Fibroblast of mammary gland (primary cell): ENCODE results near the gene HIVEP3.

Experiments
- DNase-seq: peaks from one replicate; pipeline ENCODE4 v3.0.0-alpha.2; 2010; ENCODE audit warnings: low read depth
- H3K4me3 ChIP-seq: 2 replicates; pipeline ENCODE4 v1.5.1; 2011; ENCODE audit warnings: low read depth, mild to moderate bottlenecking, low read length, moderate library complexity; ENCODE audit not compliant: control insufficient read depth
- TF ChIP-seq, protein P1 (sequence below): conservative IDR thresholded peaks from 2 replicates; pipeline ENCODE4 v1.5.1; 2011; ENCODE audit warnings: low read depth, low read length, inconsistent platforms; ENCODE audit not compliant: control insufficient read depth, insufficient read depth

The HIVEP3 gene

DNA sequence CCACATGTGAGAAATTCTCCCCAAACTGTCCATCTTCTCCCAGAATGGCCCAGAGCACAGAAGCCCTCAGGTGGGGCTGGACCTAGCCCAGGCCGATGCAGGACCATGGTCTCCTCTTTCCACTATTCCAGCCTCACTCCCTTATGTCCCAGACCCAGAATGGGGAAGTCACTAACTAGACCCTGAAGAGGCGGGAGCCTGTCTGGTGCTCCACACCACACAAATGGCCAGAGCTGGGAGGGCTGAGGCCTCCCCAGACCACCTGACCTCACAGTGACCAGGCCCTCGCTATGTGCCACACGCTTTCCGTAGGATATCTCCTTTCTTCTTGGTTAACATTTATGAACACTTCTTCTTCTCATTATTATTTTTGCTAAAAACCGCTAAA, 379.3 kb downstream of the HIVEP3 start:
- no peak overlapping the region for H3K4me3 ChIP-seq
- no peak for DNase-seq
- TF ChIP-seq, protein P1, sequence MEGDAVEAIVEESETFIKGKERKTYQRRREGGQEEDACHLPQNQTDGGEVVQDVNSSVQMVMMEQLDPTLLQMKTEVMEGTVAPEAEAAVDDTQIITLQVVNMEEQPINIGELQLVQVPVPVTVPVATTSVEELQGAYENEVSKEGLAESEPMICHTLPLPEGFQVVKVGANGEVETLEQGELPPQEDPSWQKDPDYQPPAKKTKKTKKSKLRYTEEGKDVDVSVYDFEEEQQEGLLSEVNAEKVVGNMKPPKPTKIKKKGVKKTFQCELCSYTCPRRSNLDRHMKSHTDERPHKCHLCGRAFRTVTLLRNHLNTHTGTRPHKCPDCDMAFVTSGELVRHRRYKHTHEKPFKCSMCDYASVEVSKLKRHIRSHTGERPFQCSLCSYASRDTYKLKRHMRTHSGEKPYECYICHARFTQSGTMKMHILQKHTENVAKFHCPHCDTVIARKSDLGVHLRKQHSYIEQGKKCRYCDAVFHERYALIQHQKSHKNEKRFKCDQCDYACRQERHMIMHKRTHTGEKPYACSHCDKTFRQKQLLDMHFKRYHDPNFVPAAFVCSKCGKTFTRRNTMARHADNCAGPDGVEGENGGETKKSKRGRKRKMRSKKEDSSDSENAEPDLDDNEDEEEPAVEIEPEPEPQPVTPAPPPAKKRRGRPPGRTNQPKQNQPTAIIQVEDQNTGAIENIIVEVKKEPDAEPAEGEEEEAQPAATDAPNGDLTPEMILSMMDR: no peak

DNA sequence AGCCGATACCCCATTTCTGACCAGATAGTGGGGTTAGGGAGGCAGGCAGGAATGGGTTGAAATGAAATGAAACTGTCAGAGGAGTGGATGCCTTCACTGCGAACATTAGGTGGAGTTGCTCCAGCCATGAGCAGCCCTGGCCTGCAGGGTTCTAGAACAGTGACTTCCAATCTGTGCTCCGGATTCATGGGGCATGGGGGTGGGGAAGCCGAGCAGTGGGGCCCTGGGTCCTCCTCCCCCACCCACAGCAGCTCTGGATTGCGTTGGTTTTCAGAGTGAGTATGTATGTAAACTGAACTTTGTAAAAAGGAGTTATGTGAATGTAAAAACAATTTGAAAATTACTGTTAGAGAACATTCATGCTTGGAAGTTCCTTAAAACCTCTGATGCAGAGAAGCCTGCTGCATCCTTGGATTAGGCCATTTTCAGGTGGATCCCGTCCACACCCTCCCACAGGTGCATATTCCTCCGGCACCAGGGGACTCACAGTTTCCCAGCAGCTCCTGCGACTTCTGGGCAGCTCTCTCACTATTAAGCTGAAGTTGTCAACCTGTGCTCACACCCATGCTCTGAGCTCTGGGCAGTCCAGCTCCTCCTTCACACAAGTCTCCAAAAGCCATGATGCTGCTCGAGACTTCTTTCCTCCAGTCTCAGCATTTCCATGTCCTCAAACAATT, 379.8 kb downstream of the HIVEP3 start:
- TF ChIP-seq, protein P1: no peak
- no peak for DNase-seq

DNA sequence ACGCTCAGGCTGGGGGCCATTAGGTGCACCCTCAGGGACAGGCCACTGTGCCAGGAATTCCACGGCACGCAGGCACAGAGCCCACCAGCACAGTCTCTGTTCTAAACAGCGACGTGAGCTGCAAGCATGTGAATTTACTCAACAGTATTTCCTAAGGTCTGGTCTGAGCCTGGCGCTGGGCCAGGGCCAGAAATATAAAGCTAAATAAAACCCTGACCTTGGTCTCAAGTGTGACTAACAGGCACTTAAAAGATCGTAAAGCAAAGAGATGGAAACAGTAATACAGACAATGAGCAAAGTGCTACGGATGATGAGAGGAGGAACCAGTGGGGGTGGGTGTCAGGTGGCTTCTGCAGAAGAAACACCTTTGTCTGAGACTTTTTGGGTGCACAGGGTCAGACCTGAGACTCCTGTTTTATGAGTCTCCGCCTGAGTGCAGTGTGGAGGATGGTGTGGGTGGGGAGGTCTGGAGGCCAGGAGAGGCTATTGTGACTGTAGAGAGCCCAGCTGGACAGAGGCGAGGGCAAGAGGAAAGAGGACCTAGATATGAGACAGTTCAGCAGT, 380.9 kb downstream of the HIVEP3 start:
- TF ChIP-seq, protein P1: no peak
- H3K4me3 ChIP-seq: no peak overlapping the region
- DNase-seq: peak; percentile 83

More for the DNA sequence above, 379.8 kb downstream of the HIVEP3 start:
- no peak overlapping the region for H3K4me3 ChIP-seq

DNA sequence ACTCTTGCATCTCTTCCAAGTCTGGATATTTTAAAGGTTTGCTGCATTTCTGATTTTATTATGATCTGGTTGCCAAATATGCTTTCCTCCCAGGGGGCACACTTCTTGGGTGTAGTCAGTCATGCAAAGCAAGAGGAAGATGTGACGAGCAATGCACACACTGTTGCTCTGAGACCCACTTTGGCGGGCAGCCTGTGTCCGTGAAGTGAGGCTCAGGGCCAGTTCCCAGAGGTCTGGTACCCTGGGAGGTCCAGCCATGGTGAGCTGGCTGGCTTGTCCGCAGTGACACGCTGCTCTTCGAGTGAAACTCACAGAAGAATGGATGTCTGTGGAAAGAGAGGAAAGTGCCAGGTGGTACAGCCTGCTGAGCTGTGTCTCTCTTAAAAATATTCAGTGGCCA, 381.5 kb downstream of the HIVEP3 start:
- TF ChIP-seq, protein P1: no peak
- no peak overlapping the region for H3K4me3 ChIP-seq
- peak; percentile 79 for DNase-seq

DNA sequence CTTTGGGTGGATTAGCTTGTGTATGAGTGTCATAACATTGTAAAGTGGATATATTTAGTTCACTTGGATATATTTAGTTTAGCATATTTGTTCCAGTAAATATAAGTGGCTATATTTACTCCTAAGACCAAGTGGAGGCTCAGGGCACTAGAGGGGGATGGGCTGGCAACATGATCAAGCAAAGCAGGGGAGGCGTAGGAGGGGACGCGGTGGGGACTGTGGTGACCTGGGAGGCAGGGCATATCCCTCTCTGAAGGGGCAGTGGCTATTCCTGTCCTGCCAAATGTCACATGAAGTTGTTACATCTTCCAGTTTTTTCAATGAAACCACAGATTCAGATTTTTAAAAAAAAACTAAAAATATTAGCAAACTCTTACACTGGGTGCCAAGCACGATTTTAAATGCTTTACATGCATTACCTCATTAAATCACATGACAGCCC, 382.3 kb downstream of the HIVEP3 start:
- H3K4me3 ChIP-seq: no peak overlapping the region
- TF ChIP-seq, protein P1: no peak
- no peak for DNase-seq

DNA sequence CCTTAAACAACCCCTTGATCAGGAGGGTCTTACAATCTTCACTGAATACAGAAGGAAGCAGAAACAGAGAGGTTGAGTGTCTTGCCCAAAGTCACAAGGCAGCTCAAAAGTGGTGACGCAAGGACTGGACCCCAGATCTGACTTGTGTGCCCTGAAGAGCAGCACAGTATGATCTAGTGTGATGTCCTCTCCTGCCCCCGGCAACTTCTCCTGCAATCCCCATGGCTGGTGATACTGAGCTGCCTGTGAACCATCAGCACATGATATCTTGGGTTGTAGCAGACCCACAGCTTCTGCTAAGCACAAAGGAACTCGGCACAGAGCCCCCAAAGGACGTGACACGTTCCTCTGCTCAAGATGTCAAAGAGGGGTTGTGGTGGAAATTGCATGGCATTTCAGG, 383.0 kb downstream of the HIVEP3 start:
- TF ChIP-seq, protein P1: no peak
- no peak overlapping the region for H3K4me3 ChIP-seq
- no peak for DNase-seq
